Esophagus squamous epithelium (tissue), 4 donors: ENCODE results near the gene MIA.

Source experiments
- CTCF ChIP-seq, 6 experiments: fragments of 450-650 bp in 4 of 6; fragments of 200-600 bp in 2 of 6; sonication (generic) in 2 of 6; IDR thresholded peaks; one replicate each; pipeline ENCODE4 v1.5.1; 2016 to 2019; ENCODE audit warnings: antibody characterized with exemption in 6 of 6, mild to moderate bottlenecking in 4 of 6, moderate library complexity in 4 of 6
- POLR2A ChIP-seq, 4 donors: fragments of 450-650 bp; IDR thresholded peaks; one replicate each; pipeline ENCODE4 v1.6.1; 2017; ENCODE audit warnings: antibody characterized with exemption in 4 of 4, mild to moderate bottlenecking in 4 of 4, moderate library complexity in 3 of 4

GRCh38 chr19:40733149-40733548 is 42.2 kb upstream of the MIA start:
- TF ChIP-seq POLR2A (IDR thresholded peaks at IDR 0.05) (no peak), CTCF (IDR thresholded peaks at IDR 0.05) (no peak)
